GM12874 (cell line): ENCODE measurements around the gene DNAJB14.

Experiments used
- TF ChIP-seq, protein P1 (sequence below): IDR thresholded peaks from 2 replicates; pipeline ENCODE4 v1.5.1; 2011; ENCODE audit warnings: low read depth, mild to moderate bottlenecking, control low read depth, low read length, moderate library complexity; ENCODE audit not compliant: insufficient read depth

DNAJB14 gene

DNA sequence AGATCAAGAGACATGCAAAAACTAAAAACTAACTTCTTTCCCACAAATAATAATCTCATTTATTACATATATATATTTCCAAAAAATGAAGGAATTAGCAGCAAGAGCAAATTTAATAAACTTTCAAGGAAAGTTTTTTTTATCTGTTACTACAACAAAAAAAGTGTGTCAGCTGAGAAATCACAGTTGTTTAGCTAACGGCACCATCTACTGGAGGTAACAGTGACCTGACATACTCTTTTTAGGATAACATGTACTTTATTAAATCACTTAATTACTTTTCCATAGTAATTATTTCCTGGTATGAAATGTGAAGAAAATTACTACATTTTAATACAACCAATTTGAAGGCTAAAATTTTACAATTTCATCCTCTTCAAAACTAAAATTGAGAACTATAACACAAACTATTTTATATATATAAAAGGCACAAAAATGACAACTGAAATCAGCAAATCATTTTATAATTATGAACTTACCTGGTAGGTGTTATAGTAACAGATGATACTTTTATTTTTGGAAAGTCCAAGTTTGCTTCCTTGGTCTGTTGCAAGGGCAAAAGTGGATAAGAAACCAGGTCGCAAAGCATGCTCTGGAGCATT lies 61.3 kb downstream of the DNAJB14 start:
- TF ChIP-seq, protein P1, sequence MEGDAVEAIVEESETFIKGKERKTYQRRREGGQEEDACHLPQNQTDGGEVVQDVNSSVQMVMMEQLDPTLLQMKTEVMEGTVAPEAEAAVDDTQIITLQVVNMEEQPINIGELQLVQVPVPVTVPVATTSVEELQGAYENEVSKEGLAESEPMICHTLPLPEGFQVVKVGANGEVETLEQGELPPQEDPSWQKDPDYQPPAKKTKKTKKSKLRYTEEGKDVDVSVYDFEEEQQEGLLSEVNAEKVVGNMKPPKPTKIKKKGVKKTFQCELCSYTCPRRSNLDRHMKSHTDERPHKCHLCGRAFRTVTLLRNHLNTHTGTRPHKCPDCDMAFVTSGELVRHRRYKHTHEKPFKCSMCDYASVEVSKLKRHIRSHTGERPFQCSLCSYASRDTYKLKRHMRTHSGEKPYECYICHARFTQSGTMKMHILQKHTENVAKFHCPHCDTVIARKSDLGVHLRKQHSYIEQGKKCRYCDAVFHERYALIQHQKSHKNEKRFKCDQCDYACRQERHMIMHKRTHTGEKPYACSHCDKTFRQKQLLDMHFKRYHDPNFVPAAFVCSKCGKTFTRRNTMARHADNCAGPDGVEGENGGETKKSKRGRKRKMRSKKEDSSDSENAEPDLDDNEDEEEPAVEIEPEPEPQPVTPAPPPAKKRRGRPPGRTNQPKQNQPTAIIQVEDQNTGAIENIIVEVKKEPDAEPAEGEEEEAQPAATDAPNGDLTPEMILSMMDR: peak; percentile 38

DNA sequence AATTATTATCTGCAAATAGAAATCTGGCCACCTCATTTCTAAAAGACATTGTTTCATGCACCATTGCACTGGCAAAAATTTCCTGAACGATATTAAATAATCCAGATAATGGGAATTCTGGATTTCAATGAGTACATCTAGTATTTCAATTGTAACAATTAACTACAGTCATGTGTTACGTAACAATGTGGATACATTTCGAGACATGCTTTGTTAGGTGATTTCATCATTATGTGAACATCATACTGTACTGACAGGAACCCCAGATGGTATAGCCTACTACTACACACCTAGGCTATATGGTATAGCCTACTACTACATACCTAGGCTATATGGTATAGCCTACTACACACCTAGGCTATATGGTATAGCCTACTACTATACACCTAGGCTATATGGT lies 67.0 kb downstream of the DNAJB14 start:
- TF ChIP-seq, protein P1: no peak

DNA sequence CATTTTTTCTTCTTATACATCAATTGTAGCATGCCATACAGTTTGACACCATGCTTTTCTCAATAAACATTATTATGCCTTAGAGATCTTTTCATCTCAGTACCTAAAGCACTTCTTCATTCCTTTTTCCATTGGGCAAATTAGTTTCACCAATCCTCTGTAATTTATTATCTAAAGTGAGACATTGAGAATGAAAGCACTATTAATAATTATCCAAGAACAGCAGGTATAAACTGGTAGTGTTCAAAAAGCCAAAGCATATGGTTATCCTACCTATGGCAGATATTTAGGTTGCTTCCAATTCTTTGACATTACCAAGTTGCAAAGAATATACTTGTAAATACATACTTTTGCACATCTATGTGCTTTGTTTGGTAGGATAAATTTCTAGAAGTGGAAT lies 67.8 kb downstream of the DNAJB14 start:
- TF ChIP-seq, protein P1: no peak

DNA sequence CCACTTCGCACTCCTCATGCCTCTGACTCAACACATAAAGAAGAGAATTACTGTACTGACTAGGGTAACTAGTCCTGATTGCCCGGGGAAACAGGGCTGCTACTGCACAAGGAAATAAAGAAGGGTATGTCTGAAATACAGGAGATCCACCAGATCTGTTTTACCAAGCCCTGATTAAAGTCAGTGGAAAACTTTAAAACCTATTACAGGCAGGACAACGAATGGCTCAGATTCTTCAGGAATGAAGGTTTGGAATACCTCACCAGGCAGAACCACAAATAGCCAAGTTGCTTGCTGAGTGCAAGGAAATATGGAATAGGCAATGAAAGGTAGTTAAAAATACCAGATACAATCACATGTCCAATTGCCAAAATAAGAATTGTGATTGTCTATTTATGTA lies 69.5 kb downstream of the DNAJB14 start:
- TF ChIP-seq, protein P1: no peak

DNA sequence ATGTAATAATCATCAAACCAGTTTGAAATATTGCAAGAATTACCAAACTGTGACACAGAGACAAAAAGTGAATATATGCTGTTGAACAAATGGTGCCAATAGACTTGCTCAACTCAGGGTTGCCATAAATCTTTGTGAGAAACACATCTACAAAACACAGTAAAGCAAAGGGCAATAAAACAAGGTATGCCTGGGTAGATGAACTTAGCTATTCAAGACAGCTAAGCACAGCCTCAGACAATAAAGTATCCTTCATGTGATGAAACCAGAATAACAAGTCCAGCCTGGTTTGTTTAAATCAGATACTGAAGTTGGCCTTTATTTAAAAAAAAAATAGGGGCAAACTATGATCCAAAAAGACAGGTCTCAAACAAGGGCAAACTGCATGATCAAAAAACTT lies 71.3 kb downstream of the DNAJB14 start:
- TF ChIP-seq, protein P1: no peak

DNA sequence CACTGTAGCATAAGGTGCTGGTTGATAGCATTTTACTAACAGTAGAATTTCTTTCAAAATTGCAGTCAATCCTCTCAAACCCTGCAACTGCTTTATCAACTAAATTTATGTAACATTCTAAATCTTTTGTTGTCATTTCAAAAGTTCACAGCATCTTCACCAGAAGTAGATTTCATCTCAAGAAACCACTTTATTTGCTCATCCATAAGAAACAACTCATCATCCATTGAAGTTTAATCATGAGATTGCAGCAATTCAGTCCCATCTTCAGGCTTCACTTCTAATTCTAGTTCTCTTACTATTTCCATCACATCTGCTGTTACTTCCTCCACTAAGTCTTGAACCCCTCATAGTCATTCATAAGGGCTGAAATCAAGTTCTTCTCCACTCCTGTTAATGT lies 73.8 kb downstream of the DNAJB14 start:
- TF ChIP-seq, protein P1: no peak

DNA sequence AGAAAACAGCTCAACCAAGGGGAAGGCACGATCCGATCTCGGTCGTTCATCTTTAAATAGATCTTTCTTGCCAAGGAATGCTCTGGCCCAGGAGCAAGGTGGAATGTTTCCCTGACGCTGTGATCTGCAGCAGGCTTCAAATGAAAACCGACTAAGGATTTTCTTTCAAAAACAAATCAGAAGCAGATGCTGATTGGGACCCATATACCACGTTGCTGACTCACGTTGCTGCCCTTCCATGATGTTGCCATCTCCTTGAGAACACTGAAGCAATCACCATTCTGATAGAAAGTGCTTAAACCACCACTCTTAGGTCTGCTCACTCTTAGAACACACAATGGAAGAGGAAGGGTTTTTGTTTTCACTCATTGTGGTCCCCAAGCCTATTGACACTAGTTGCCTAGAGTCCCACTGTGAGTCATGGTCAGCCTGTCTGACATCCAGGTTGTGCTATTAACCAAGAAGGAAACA lies 78.3 kb downstream of the DNAJB14 start:
- TF ChIP-seq, protein P1: no peak
